GM12878 (cell line): ENCODE results near the gene NAA38. TPM values are rescaled to one million over a fixed set of nuclear protein-coding genes. Genes with fewer than 3 reads are reported as not detected.

Source experiments
- ATAC-seq: fragments of 200-7000 bp; cut with Tn5 transposase; 3 replicates; pipeline ENCODE4 v1.9.1; 2020; ENCODE audit warnings: mild to moderate bottlenecking, moderate library complexity
- BruUV-seq: library from RNA; stranded (reverse); fragments of 400-500 nt; replicated peaks from 2 replicates; lab custom pipeline; 2021; lab: Mats Ljungman, UMichigan
- CTCF ChIA-PET: fragments of 300-600 bp; sonication (Branson Sonifier 250); formaldehyde crosslinking; extraction: SDS; loops from one replicate; lab custom pipeline; 2021; ENCODE audit warnings: inconsistent platforms; lab: Yijun Ruan, JAX
- POLR2A ChIA-PET: fragments of 350-600 bp; formaldehyde crosslinking; extraction: SDS; loops from one replicate; lab custom pipeline; 2021; ENCODE audit warnings: inconsistent platforms; lab: Charles Lee
- RAD21 ChIA-PET: fragments of 300-600 bp; sonication (Branson Sonifier 250); formaldehyde crosslinking; loops from one replicate; lab custom pipeline; 2023; ENCODE audit warnings: antibody characterized with exemption; ENCODE audit not compliant: unreplicated experiment; lab: Charles Lee
- SMC1A ChIA-PET: fragments of 300-600 bp; sonication (Branson Sonifier 250); formaldehyde crosslinking; loops from one replicate; lab custom pipeline; 2023; ENCODE audit not compliant: unreplicated experiment, uncharacterized antibody; lab: Charles Lee
- DNase-seq: peaks from one replicate; pipeline ENCODE4 v3.0.0-alpha.2; 2011; ENCODE audit warnings: low read depth, low spot score
- FAIRE-seq: peaks from 3 replicates; lab custom pipeline; 2011; peaks lifted over from hg19 to GRCh38; lab: Jason Lieb, UNC
- H2AFZ ChIP-seq: 2 replicates; pipeline ENCODE4 v1.6.0; 2011; ENCODE audit warnings: low read depth, low read length, control low read depth; ENCODE audit not compliant: control insufficient read depth
- H3K27ac ChIP-seq: 2 replicates; pipeline ENCODE4 v1.5.1; 2011; ENCODE audit warnings: control low read depth; ENCODE audit not compliant: control insufficient read depth, insufficient read depth
- H3K27me3 ChIP-seq, 2 experiments: replicated peaks in 1 of 2; 2 replicates each; pipeline versions ENCODE4 v1.6.0 to v1.6.1; 2011; ENCODE audit warnings: low read length in 1 of 2; ENCODE audit not compliant: control insufficient read depth in 2 of 2, insufficient read depth in 2 of 2
- H3K36me3 ChIP-seq, 2 experiments: 2 replicates each; pipeline ENCODE4 v1.5.1; 2011; ENCODE audit warnings: low read length in 1 of 2; ENCODE audit not compliant: control insufficient read depth in 2 of 2, insufficient read depth in 2 of 2
- H3K4me1 ChIP-seq: 2 replicates; pipeline ENCODE4 v1.6.1; 2011; ENCODE audit warnings: mild to moderate bottlenecking, low read length, moderate library complexity, mixed read lengths; ENCODE audit not compliant: control insufficient read depth, insufficient read depth
- H3K4me2 ChIP-seq: 2 replicates; pipeline ENCODE4 v1.6.0; 2011; ENCODE audit warnings: control low read depth; ENCODE audit not compliant: control insufficient read depth, insufficient read depth
- H3K4me3 ChIP-seq: fragments of 200-600 bp; sonication (generic); 2 replicates; pipeline ENCODE4 v1.5.1; 2016
- H3K79me2 ChIP-seq: 2 replicates; pipeline ENCODE4 v1.6.0; 2011; ENCODE audit warnings: low read length; ENCODE audit not compliant: control insufficient read depth, insufficient read depth
- H3K9ac ChIP-seq: 2 replicates; pipeline ENCODE4 v1.8.0; 2011; ENCODE audit warnings: low read length, control low read depth, mixed read lengths; ENCODE audit not compliant: control insufficient read depth, insufficient read depth
- H3K9me3 ChIP-seq: replicated peaks from 3 replicates; pipeline ENCODE4 v1.5.1; 2011; ENCODE audit warnings: mild to moderate bottlenecking, low read length; ENCODE audit not compliant: control insufficient read depth, insufficient read depth
- H4K20me1 ChIP-seq: 2 replicates; pipeline ENCODE4 v1.6.0; 2011; ENCODE audit not compliant: control insufficient read depth, insufficient read depth
- ATF7 ChIP-seq: fragments of 450-650 bp; IDR thresholded peaks from 2 replicates; pipeline ENCODE4 v1.6.1; 2016; ENCODE audit warnings: low read depth, mild to moderate bottlenecking
- BHLHE40 ChIP-seq, 2 experiments: fragments of 450-650 bp in 1 of 2; IDR thresholded peaks; 2 replicates each; pipeline ENCODE4 v1.6.1; 2011 to 2017; ENCODE audit warnings: low read depth in 2 of 2, borderline replicate concordance in 1 of 2, improper control_type of control experiment in 1 of 2, low read length in 1 of 2, mild to moderate bottlenecking in 1 of 2
- EP300 ChIP-seq, 2 experiments: fragments of 150-350 bp in 1 of 2; IDR thresholded peaks; 2 replicates each; pipeline ENCODE4 v1.6.1; 2011 to 2012; ENCODE audit warnings: low read depth in 2 of 2, low read length in 2 of 2, borderline replicate concordance in 1 of 2, improper control_type of control experiment in 1 of 2, inconsistent platforms in 1 of 2; ENCODE audit not compliant: control insufficient read depth in 1 of 2
- IRF3 ChIP-seq: fragments of 450-650 bp; IDR thresholded peaks from 2 replicates; pipeline ENCODE4 v1.6.1; 2014; ENCODE audit warnings: mild to moderate bottlenecking
- LARP7 ChIP-seq: fragments of 450-650 bp; IDR thresholded peaks from 2 replicates; pipeline ENCODE4 v1.6.1; 2017; ENCODE audit warnings: mild to moderate bottlenecking
- POLR2AphosphoS2 ChIP-seq: IDR thresholded peaks from 2 replicates; pipeline ENCODE4 v1.6.1; 2011; ENCODE audit warnings: low read depth, mild to moderate bottlenecking, low read length, improper control_type of control experiment, moderate library complexity
- RAD51 ChIP-seq: fragments of 450-650 bp; IDR thresholded peaks from 2 replicates; pipeline ENCODE4 v1.6.1; 2016; ENCODE audit warnings: moderate library complexity, mild to moderate bottlenecking, inconsistent platforms
- RBBP5 ChIP-seq: fragments of 200-600 bp; sonication (generic); conservative IDR thresholded peaks from 2 replicates; pipeline ENCODE4 v1.6.1; 2016
- RELB ChIP-seq: fragments of 450-650 bp; IDR thresholded peaks from 2 replicates; pipeline ENCODE4 v1.6.1; 2017; ENCODE audit warnings: low read depth, mild to moderate bottlenecking, moderate library complexity
- SP1 ChIP-seq: IDR thresholded peaks from one replicate; pipeline ENCODE4 v1.6.1; 2011; ENCODE audit warnings: low read depth, low read length
- WGBS: methylation state at CpG from one replicate; pipeline ENCODE4 v1.1.6; 2016; ENCODE audit warnings: low lambda C conversion rate; ENCODE audit not compliant: insufficient replicate concordance, insufficient coverage; ENCODE audit errors: missing lambda C conversion rate; 5-methylcytosine and 5-hydroxymethylcytosine counted together
- in situ Hi-C: fragments of 300-500 bp; cut with MboI; formaldehyde crosslinking; loops from 9 replicates; pipeline ENCODE4 v1.14.3; 2018; ENCODE audit warnings: mixed read lengths
- intact Hi-C: fragments of 100-400 bp; cut with micrococcal nuclease; formaldehyde crosslinking; loops from one replicate; pipeline ENCODE4 v1.14.2; 2022; ENCODE audit not compliant: unreplicated experiment
- polyA plus RNA-seq, 11 experiments: library from polyadenylated mRNA; depleted of rRNA in 4 of 11; unstranded in 6 of 11; stranded (reverse) in 5 of 11; fragments of >200 nt; fragmentation: Nextera tagmentation in 4 of 11; fragmentation: Illumina TruSeq in 1 of 11; extraction: Ambion mirVana in 4 of 11; extraction: Trizol in 1 of 11; gene quantifications; 1 replicate in 1 of 11; 2 replicates in 10 of 11; pipeline versions ENCODE4 v1.2.1 to v1.2.3, GENCODE V29; 2011 to 2016; ENCODE audit warnings: inconsistent platforms in 2 of 11, missing spikeins in 2 of 11, low read depth in 1 of 11
- total RNA-seq, 4 experiments: library from RNA; depleted of rRNA in 3 of 4; stranded (reverse); fragments of >200 nt in 3 of 4; fragmentation: Illumina TruSeq in 1 of 4; extraction: Trizol in 1 of 4; gene quantifications; 2 replicates each; pipeline versions ENCODE4 v1.2.1 to v1.2.3, GENCODE V29; 2013 to 2021
- TF ChIP-seq, protein P1 (sequence below): fragments of 450-650 bp; IDR thresholded peaks from 2 replicates; pipeline ENCODE4 v1.6.1; 2016; ENCODE audit warnings: mild to moderate bottlenecking
- TF ChIP-seq, protein P2 (sequence below): fragments of 150-350 bp; IDR thresholded peaks from 2 replicates; pipeline ENCODE4 v1.6.1; 2014; ENCODE audit warnings: mild to moderate bottlenecking, low read depth, low read length
- TF ChIP-seq, protein P3 (sequence below): fragments of 450-650 bp; IDR thresholded peaks from 2 replicates; pipeline ENCODE4 v1.6.1; 2018; ENCODE audit warnings: borderline replicate concordance, mild to moderate bottlenecking; ENCODE audit not compliant: partially characterized antibody

The NAA38 gene
- total and polyA plus RNA-seq, 10 of the 15 experiments (the other 5 are each of a cell fraction or from before 2014, with no cell fraction given), result 31.5 to 337 (median 215) TPM

DNA sequence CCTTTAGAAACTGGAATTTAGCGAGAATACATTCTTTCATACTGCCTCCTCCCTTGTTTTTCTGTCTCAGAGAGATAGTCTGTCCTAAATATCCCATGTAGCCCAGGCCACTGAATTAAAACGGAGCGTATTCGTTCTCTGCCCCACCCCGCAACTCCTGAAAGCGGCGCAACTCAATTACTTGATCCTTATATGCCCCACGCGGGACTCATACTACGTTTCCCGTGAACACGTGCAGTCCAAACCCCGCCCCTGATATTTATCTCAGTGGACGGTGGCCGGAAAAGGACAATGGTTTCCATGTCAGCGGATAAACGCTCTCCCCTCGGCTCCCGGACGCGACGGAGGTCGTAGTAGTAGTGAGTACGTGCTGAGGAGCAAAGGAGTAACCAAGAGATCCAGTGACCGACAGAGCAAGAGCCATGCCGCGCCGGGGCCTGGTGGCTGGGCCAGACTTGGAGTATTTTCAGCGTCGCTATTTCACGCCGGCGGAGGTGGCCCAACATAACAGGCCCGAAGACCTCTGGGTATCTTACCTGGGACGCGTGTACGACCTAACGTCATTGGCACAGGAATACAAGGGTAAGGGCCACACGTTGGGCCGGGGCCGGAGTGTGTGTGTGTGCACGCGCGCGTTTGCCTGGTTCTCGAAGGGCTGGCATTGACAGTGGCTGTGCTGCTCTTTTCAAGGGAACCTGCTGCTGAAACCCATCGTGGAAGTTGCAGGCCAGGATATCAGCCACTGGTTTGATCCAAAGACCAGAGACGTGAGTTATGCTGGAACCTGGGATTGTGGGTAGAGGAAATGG is 558 bp upstream of the NAA38 start, which contains the start of gene CYB5D1:
Gene CYB5D1 (plus strand): TSS at position 291 of the 809 bp plus-strand sequence. CDS start 132 bp downstream, at position 423.
- RAD21 ChIA-PET, result interaction anchor here (0.7 to 3.1 kb wide), 16 partner anchors 14 to 230 kb away, joined by 3 to 44 read pairs (median 6); partner anchors contain the start of genes CNTROB, KDM6B, SAT2 and TP53
- Histone ChIP-seq H3K27ac (peak within 1 kb of the TSS; percentile 96), H3K4me3 (peak within 1 kb of the TSS; percentile 96), H3K36me3 (peaks cover under 1 to 3% of the 10 kb centered on the region in 2 experiments), H3K4me2 (peak within 1 kb of the TSS; percentile 92), H3K4me1 (peaks cover 17% of the 10 kb centered on the region), H3K9ac (peak within 1 kb of the TSS; percentile 86), H4K20me1 (no peaks in the 10 kb centered on the region), H3K79me2 (peaks cover 17% of the 10 kb centered on the region), H2AFZ (peak within 1 kb of the TSS; percentile 97), H3K27me3 (no peaks in the 10 kb centered on the region), H3K9me3 (no peaks in the 10 kb centered on the region)
- under 1% methylated on average over 48 of the region's 48 CpGs for WGBS
- CTCF ChIA-PET, result interaction anchor here (0.6 to 15.5 kb wide), 28 partner anchors 10 to 261 kb away, joined by 3 to 308 read pairs (median 6); partner anchors contain the start of genes CNTROB, KDM6B, RNF227 and TP53
- intact Hi-C loops, result loop anchor here (2.0 to 5.0 kb wide), 4 partner anchors 15 to 199 kb away; partner anchors contain the start of genes TP53 and WRAP53
- BruUV-seq, result no TSS peak
- ATAC-seq, result peak; percentile 54
- SMC1A ChIA-PET, result interaction anchor here (0.6 to 1.5 kb wide), 17 partner anchors 9 to 200 kb away, joined by 3 to 7 read pairs (median 5); partner anchors contain the start of genes CNTROB, KDM6B and TRAPPC1
- peak; percentile 56 for FAIRE-seq
- POLR2A ChIA-PET, result interaction anchor here (0.5 to 1.9 kb wide), 14 partner anchors 13 to 620 kb away, joined by 3 to 14 read pairs (median 5); partner anchors contain the start of genes CNTROB, KDM6B, RNF227 and TRAPPC1
- in situ Hi-C loops, result no loop called here
- no peak for DNase-seq
- peak; percentile 84 for TF ChIP-seq SP1
- no peak for TF ChIP-seq IRF3
- TF ChIP-seq, protein P1, sequence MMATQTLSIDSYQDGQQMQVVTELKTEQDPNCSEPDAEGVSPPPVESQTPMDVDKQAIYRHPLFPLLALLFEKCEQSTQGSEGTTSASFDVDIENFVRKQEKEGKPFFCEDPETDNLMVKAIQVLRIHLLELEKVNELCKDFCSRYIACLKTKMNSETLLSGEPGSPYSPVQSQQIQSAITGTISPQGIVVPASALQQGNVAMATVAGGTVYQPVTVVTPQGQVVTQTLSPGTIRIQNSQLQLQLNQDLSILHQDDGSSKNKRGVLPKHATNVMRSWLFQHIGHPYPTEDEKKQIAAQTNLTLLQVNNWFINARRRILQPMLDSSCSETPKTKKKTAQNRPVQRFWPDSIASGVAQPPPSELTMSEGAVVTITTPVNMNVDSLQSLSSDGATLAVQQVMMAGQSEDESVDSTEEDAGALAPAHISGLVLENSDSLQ, result no peak
- no peak for TF ChIP-seq ATF7
- peak; percentile 81 to 87 for TF ChIP-seq BHLHE40 (IDR thresholded peaks at IDR 0.05; ENCODE audit: borderline replicate concordance in 1 of 2, low read depth in 2 of 2, low read length in 1 of 2)
- TF ChIP-seq EP300 (IDR thresholded peaks at IDR 0.05; ENCODE audit: borderline replicate concordance in 1 of 2, control insufficient read depth in 1 of 2, low read depth in 2 of 2, low read length in 2 of 2), result peak in 1 of 2 experiments; percentile 43; a peak in 1 of 4 replicates
- TF ChIP-seq POLR2AphosphoS2, result peak; percentile 69
- peak; percentile 88 for TF ChIP-seq RAD51
- peak; percentile 52 for TF ChIP-seq LARP7
- TF ChIP-seq, protein P2, sequence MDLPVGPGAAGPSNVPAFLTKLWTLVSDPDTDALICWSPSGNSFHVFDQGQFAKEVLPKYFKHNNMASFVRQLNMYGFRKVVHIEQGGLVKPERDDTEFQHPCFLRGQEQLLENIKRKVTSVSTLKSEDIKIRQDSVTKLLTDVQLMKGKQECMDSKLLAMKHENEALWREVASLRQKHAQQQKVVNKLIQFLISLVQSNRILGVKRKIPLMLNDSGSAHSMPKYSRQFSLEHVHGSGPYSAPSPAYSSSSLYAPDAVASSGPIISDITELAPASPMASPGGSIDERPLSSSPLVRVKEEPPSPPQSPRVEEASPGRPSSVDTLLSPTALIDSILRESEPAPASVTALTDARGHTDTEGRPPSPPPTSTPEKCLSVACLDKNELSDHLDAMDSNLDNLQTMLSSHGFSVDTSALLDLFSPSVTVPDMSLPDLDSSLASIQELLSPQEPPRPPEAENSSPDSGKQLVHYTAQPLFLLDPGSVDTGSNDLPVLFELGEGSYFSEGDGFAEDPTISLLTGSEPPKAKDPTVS, result no peak
- TF ChIP-seq, protein P3, sequence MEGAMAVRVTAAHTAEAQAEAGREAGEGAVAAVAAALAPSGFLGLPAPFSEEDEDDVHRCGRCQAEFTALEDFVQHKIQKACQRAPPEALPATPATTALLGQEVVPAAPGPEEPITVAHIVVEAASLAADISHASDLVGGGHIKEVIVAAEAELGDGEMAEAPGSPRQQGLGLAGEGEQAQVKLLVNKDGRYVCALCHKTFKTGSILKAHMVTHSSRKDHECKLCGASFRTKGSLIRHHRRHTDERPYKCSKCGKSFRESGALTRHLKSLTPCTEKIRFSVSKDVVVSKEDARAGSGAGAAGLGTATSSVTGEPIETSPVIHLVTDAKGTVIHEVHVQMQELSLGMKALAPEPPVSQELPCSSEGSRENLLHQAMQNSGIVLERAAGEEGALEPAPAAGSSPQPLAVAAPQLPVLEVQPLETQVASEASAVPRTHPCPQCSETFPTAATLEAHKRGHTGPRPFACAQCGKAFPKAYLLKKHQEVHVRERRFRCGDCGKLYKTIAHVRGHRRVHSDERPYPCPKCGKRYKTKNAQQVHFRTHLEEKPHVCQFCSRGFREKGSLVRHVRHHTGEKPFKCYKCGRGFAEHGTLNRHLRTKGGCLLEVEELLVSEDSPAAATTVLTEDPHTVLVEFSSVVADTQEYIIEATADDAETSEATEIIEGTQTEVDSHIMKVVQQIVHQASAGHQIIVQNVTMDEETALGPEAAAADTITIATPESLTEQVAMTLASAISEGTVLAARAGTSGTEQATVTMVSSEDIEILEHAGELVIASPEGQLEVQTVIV, result no peak
- peak; percentile 84; the same call in 1 of the 2 replicates for TF ChIP-seq RELB
- TF ChIP-seq RBBP5, result no peak
